ENCODE results near the gene C10orf95.

C10orf95 gene

DNA sequence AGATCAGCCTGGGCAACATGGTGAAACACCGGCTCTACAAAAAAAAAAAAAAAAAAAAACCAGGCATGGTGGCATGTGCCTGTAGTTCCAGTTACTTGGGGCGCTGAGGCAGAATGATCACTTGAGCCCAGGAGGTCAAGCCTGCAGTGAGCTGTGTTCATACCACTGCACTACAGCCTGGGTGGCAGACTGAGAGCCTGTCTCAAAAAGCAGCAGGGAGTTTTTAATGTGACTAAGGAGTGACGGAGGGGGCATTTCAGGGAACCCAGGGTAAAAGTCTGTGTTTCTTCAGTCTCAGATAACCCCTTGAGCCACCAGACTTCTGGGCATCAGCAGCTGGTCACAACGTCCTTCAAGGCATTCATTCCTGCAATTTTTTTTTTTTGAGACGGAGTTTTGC lies 2.2 kb upstream of the C10orf95 start:
- TF ChIP-seq, protein P1, sequence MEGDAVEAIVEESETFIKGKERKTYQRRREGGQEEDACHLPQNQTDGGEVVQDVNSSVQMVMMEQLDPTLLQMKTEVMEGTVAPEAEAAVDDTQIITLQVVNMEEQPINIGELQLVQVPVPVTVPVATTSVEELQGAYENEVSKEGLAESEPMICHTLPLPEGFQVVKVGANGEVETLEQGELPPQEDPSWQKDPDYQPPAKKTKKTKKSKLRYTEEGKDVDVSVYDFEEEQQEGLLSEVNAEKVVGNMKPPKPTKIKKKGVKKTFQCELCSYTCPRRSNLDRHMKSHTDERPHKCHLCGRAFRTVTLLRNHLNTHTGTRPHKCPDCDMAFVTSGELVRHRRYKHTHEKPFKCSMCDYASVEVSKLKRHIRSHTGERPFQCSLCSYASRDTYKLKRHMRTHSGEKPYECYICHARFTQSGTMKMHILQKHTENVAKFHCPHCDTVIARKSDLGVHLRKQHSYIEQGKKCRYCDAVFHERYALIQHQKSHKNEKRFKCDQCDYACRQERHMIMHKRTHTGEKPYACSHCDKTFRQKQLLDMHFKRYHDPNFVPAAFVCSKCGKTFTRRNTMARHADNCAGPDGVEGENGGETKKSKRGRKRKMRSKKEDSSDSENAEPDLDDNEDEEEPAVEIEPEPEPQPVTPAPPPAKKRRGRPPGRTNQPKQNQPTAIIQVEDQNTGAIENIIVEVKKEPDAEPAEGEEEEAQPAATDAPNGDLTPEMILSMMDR (IDR thresholded peaks at IDR 0.05; ENCODE audit: unreplicated experiment in 3 of 3), result no peak
- Mint-ChIP-seq H3K9me3 (no peaks in the 10 kb centered on the region), H3K27me3 (ENCODE audit: low read depth) (peaks cover 3% of the 10 kb centered on the region), H3K27ac (no peak overlapping the region), H3K4me3 (no peak overlapping the region), H3K4me1 (peaks cover 7% of the 10 kb centered on the region), H3K36me3 (ENCODE audit: low read depth) (peaks cover 5% of the 10 kb centered on the region)

DNA sequence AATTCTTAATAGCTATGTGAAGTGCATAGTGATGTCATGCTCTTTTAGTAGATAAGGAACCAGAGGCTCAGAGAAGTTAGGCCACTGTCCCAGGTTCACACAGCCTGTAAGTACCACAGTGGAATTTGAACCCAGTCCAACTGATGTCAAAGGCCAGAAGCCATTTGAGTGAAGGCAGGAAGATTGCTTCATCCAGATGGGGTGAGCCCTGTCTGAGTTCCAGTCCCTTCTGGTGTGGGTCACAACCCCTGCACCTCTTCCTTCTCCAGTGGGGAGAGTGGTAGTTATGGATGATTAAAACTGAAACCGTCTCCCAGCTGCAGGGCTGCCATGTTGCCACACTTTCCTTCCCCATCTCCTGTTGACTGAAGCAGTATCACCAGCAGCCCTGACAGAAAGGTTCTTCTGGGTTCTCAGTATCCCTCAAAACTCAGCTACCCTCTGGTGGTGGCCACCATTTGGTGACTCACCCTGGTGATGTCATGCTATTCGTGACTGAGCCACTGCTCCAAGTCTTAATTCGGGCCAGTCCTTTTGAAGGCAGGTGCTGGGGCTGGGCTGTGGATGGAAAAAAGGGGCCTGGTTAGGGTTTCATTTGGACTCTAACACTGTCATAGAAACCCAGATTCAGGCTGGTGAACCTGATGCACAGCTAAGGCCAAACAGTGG lies 1.5 kb upstream of the C10orf95 start:
- Mint-ChIP-seq H3K27me3 (ENCODE audit: low read depth) (peaks cover 3% of the 10 kb centered on the region), H3K9me3 (no peaks in the 10 kb centered on the region), H3K4me3 (peak overlapping the region; percentile 71 to 91 (median 88)), H3K4me1 (peaks cover 7% of the 10 kb centered on the region), H3K36me3 (ENCODE audit: low read depth) (peaks cover 5% of the 10 kb centered on the region), H3K27ac (no peak overlapping the region)
- TF ChIP-seq, protein P1 (IDR thresholded peaks at IDR 0.05; ENCODE audit: unreplicated experiment in 3 of 3), result no peak

DNA sequence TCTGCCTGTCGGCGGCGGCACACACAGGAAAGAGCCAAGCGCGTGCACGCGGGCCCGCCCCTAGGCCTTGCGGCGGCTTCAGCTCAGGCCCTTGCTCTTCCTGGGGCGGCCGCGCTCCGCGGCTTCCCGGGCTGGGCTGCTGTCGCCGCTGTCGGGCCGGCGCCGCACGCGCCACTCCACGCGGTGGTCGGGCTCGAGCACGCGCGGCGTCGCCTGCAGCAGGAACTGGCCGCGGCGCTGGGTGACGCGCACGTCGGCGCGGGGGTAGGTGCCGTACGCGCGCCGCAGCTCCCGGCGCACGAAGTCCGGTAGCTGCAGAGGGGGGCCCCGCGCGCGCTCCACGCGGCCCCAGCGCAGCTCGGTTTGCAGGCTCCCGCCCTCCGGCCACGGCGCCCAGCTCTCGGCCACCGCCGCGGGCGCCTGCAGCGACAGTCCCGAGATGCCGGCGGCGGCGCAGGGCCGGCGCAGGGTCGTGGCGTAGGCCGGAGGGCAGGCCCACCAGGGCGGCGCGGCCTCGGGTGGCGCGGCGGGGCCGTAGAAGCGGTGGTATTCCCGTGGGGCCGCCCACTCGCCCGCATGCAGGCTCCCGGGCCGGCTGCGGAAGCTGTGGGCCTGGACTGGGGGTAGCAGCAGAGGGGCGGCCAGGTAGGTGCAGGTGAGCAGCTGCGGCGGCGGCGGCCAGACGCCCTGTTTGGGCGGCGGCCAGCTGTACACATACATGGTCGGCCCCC lies 804 bp downstream of the C10orf95 start:
- Mint-ChIP-seq H3K4me1 (peaks cover 7% of the 10 kb centered on the region), H3K27ac (peak overlapping the region; percentile 58 to 77 (median 73)), H3K4me3 (peak overlapping the region; percentile 94 to 95 (median 94)), H3K36me3 (ENCODE audit: low read depth) (peaks cover 5% of the 10 kb centered on the region), H3K27me3 (ENCODE audit: low read depth) (peaks cover 3% of the 10 kb centered on the region), H3K9me3 (no peaks in the 10 kb centered on the region)
- TF ChIP-seq, protein P1 (IDR thresholded peaks at IDR 0.05; ENCODE audit: unreplicated experiment in 3 of 3), result no peak

DNA sequence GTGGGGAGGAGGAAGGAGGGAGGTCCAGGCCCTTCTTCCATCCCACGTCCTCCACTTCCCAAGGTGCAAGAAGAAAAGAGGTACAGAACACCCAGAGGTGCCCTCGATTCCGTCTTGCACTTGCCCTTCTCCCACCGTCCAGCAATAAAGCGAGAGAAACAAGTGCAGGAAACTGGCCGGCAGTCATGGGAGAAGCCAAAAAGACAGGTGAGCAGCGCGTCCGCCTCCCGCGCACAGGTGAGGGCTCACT lies 1.3 kb downstream of the C10orf95 start:
- H3K4me1 Mint-ChIP-seq, result peaks cover 7% of the 10 kb centered on the region
- peak overlapping the region; percentile 58 to 77 (median 73) for H3K27ac Mint-ChIP-seq
- peaks cover 3% of the 10 kb centered on the region for H3K27me3 Mint-ChIP-seq (ENCODE audit: low read depth)
- peaks cover 5% of the 10 kb centered on the region for H3K36me3 Mint-ChIP-seq (ENCODE audit: low read depth)
- TF ChIP-seq, protein P1 (IDR thresholded peaks at IDR 0.05; ENCODE audit: unreplicated experiment in 3 of 3), result no peak
- no peaks in the 10 kb centered on the region for H3K9me3 Mint-ChIP-seq
- H3K4me3 Mint-ChIP-seq, result peak overlapping the region; percentile 94 to 95 (median 94)

DNA sequence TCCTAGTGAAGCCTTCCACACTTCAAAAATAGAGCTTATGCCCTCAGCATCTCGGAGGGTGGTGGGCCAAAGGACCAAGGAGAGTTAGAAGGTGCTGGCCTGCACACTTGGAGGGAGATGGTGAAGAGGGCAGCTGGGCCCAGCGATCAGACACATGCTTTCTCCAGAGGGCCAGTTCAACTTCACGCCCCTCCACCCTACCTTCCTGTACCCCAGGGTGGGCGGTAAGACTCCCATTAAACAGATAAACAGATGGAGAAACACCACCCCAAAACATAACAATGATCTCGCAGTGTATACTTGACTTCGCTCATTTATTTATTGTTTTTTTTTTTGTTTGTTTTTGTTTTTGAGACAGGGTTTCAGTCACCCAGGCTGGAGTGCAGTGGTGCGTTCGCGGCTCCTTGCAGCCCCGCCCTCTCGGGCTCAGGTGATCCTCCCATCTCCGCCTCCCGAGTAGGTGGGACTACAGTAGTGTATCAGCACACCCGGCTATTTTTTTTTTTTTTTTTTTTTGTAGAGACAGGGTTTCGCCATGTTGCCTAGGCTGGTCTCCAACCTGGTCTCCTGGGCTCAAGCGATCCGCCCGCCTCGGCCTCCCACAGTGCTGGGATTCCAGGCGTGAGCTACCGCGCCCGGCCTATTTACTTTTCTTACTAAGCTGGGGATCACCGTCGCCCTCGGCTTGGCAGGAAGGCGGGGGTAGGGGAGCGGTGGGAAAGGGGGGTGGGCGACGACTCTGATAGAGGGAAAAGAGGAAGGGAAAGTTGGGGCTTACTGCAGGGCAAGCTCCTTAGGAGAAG lies 1.8 kb downstream of the C10orf95 start:
- TF ChIP-seq, protein P1 (IDR thresholded peaks at IDR 0.05; ENCODE audit: unreplicated experiment in 3 of 3), result no peak
- Mint-ChIP-seq H3K27me3 (ENCODE audit: low read depth) (no peaks in the 10 kb centered on the region), H3K27ac (peak overlapping the region; percentile 58 to 77 (median 73)), H3K4me3 (peak overlapping the region; percentile 94 to 95 (median 94)), H3K4me1 (peaks cover 7% of the 10 kb centered on the region), H3K9me3 (no peaks in the 10 kb centered on the region), H3K36me3 (ENCODE audit: low read depth) (peaks cover 5% of the 10 kb centered on the region)

Measured in nephron (organoid).